WI38 (cell line): ENCODE measurements around the gene IER2.

ENCODE experiments used
- H3K4me3 ChIP-seq: 2 replicates; pipeline ENCODE4 v1.5.1; 2011; ENCODE audit warnings: low read depth, mild to moderate bottlenecking, control low read depth, low read length
- CTCF ChIP-seq: IDR thresholded peaks from 2 replicates; pipeline ENCODE4 v1.5.1; 2012; ENCODE audit warnings: low read depth, mild to moderate bottlenecking, control low read depth, low read length

Gene IER2

GRCh38 chr19:13150187-13150930, at the start of gene IER2, which contains the start of gene STX10:
TSS of gene IER2 (plus strand) at chr19:13150411. CDS start at chr19:13153187, 2,776 bp downstream.
TSS of gene STX10 (minus strand) at chr19:13150375. CDS start at chr19:13150173, 202 bp downstream.
- peak within 1 kb of the TSS; percentile 81 for H3K4me3 ChIP-seq
- TF ChIP-seq CTCF = peak; percentile 34; the same call in 1 of the 2 replicates

GRCh38 chr19:13100841-13101589, 49.2 kb upstream of the IER2 start:
- H3K4me3 ChIP-seq = no peak overlapping the region
- TF ChIP-seq CTCF = 0 out of 2 replicates have a peak, but pooled peaks have one; percentile 9

GRCh38 chr19:13101590-13102415, 48.4 kb upstream of the IER2 start:
- peak overlapping the region; percentile 27; the same call in 1 of the 2 replicates for H3K4me3 ChIP-seq

GRCh38 chr19:13102416-13102665, 47.9 kb upstream of the IER2 start:
- TF ChIP-seq CTCF = no peak
- peak overlapping the region; percentile 27; the same call in 1 of the 2 replicates for H3K4me3 ChIP-seq

More at GRCh38 chr19:13101590-13102415, 48.4 kb upstream of the IER2 start:
- TF ChIP-seq CTCF = no peak

- peak within 1 kb of the TSS; percentile 27; the same call in 1 of the 2 replicates for H3K4me3 ChIP-seq
- no peak for TF ChIP-seq CTCF
These were observed 47.3 kb upstream of the IER2 start, which contains the start of gene LYL1 for GRCh38 chr19:13102666-13103580. TSS of gene LYL1 (minus strand) at chr19:13102858. CDS start at chr19:13101171, 1,687 bp downstream.

GRCh38 chr19:13103581-13104359, 46.4 kb upstream of the IER2 start:
- no peak for TF ChIP-seq CTCF
- H3K4me3 ChIP-seq = no peak overlapping the region
